K562 (cell line): ENCODE data around the gene MGA. TPM values are rescaled to one million over a fixed set of nuclear protein-coding genes. Genes with fewer than 3 reads are reported as not detected.
A peak's percentile ranks its signal among the peaks of the same experiment; 100 is the strongest.

Experiments used
- ETV1 ChIP-seq: fragments of 450-650 bp; conservative IDR thresholded peaks from 2 replicates; pipeline ENCODE4 v1.6.1; 2016; ENCODE audit warnings: missing genetic modification characterization, control low read depth, low read depth, missing compliant biosample characterization
- HDAC3 ChIP-seq: fragments of 450-650 bp; IDR thresholded peaks from 2 replicates; pipeline ENCODE4 v1.6.1; 2018; ENCODE audit warnings: borderline replicate concordance, mild to moderate bottlenecking, moderate library complexity; ENCODE audit not compliant: partially characterized antibody
- ILF3 ChIP-seq: fragments of 450-650 bp; IDR thresholded peaks from 2 replicates; pipeline ENCODE4 v1.6.1; 2018; ENCODE audit warnings: antibody characterized with exemption, mild to moderate bottlenecking, moderate library complexity, borderline replicate concordance
- MYBL2 ChIP-seq, 2 experiments: fragments of 450-650 bp in 1 of 2; sonication (generic) in 1 of 2; formaldehyde crosslinking in 1 of 2; IDR thresholded peaks; 2 replicates each; pipeline versions ENCODE4 v1.6.1 to v1.8.1; 2017 to 2022; ENCODE audit warnings: borderline replicate concordance in 1 of 2, inconsistent platforms in 1 of 2, low read depth in 1 of 2, mild to moderate bottlenecking in 1 of 2, missing genetic modification reagents in 1 of 2, moderate library complexity in 1 of 2
- NONO ChIP-seq, 2 experiments: fragments of 200-400 bp in 1 of 2; fragments of 450-650 bp in 1 of 2; formaldehyde crosslinking in 1 of 2; IDR thresholded peaks; 2 replicates each; pipeline ENCODE4 v1.6.1; 2017; ENCODE audit warnings: low read depth in 2 of 2, mild to moderate bottlenecking in 2 of 2, moderate library complexity in 2 of 2, low read length in 1 of 2
- NR1H2 ChIP-seq: sonication (generic); formaldehyde crosslinking; IDR thresholded peaks from 2 replicates; pipeline ENCODE4 v1.4.0; 2020; ENCODE audit warnings: mild to moderate bottlenecking, missing genetic modification reagents
- POLR2G ChIP-seq: fragments of 200-400 bp; formaldehyde crosslinking; IDR thresholded peaks from 2 replicates; pipeline ENCODE4 v1.6.1; 2017; ENCODE audit warnings: low read depth, mild to moderate bottlenecking, antibody characterized with exemption, low read length, moderate library complexity
- PPARD ChIP-seq: fragments of 250-450 bp; sonication (Bioruptor Pico); IDR thresholded peaks from 2 replicates; pipeline ENCODE4 v1.8.0; 2022; ENCODE audit warnings: inconsistent platforms, mild to moderate bottlenecking, moderate library complexity
- RBM22 ChIP-seq: fragments of 200-400 bp; formaldehyde crosslinking; IDR thresholded peaks from 2 replicates; pipeline ENCODE4 v1.6.1; 2018; ENCODE audit warnings: low read length, low read depth; ENCODE audit not compliant: poor library complexity, severe bottlenecking
- SMARCC2 ChIP-seq: fragments of 450-650 bp; IDR thresholded peaks from 2 replicates; pipeline ENCODE4 v1.6.1; 2017; ENCODE audit warnings: antibody characterized with exemption, moderate library complexity, mild to moderate bottlenecking, low read depth
- STAG1 ChIP-seq: sonication (generic); formaldehyde crosslinking; IDR thresholded peaks from 2 replicates; pipeline ENCODE4 v1.5.0; 2020; ENCODE audit warnings: missing genetic modification reagents, borderline replicate concordance
- TAF1 ChIP-seq: IDR thresholded peaks from 2 replicates; pipeline ENCODE4 v1.6.1; 2011; ENCODE audit warnings: mild to moderate bottlenecking, low read length, moderate library complexity; ENCODE audit not compliant: insufficient read depth, control insufficient read depth, severe bottlenecking; ENCODE audit errors: extremely low read depth
- TAF9B ChIP-seq: fragments of 450-650 bp; IDR thresholded peaks from 2 replicates; pipeline ENCODE4 v1.6.1; 2018; ENCODE audit warnings: mild to moderate bottlenecking; ENCODE audit not compliant: partially characterized antibody
- U2AF1 ChIP-seq: fragments of 200-400 bp; formaldehyde crosslinking; optimal IDR thresholded peaks from 2 replicates; pipeline ENCODE3; 2017; ENCODE audit warnings: mild to moderate bottlenecking, low read depth, low read length, moderate library complexity
- XRCC3 ChIP-seq: fragments of 450-650 bp; IDR thresholded peaks from 2 replicates; pipeline ENCODE4 v1.6.1; 2017; ENCODE audit warnings: mild to moderate bottlenecking, moderate library complexity
- ZFP36 ChIP-seq: fragments of 150-350 bp; IDR thresholded peaks from 2 replicates; pipeline ENCODE4 v1.6.1; 2018; ENCODE audit warnings: low read length, low read depth; ENCODE audit not compliant: partially characterized antibody
- ZKSCAN8 ChIP-seq: fragments of 200-800 bp; sonication (Bioruptor generic); IDR thresholded peaks from 2 replicates; pipeline ENCODE4 v1.6.1; 2016; ENCODE audit warnings: missing genetic modification characterization, missing compliant biosample characterization
- ZNF143 ChIP-seq: sonication (generic); formaldehyde crosslinking; IDR thresholded peaks from 2 replicates; pipeline ENCODE4 v1.9.0; 2022; ENCODE audit warnings: mild to moderate bottlenecking, missing genetic modification reagents
- ZNF146 ChIP-seq: IDR thresholded peaks from one replicate; pipeline ENCODE4 v1.6.1; 2018; ENCODE audit warnings: missing compliant biosample characterization; ENCODE audit not compliant: unreplicated experiment
- ZNF764 ChIP-seq: fragments of 250-450 bp; sonication (Bioruptor Pico); IDR thresholded peaks from 2 replicates; pipeline ENCODE4 v1.4.0; 2020; ENCODE audit warnings: low read depth, mild to moderate bottlenecking, moderate library complexity
- ZZZ3 ChIP-seq: fragments of 450-650 bp; IDR thresholded peaks from 2 replicates; pipeline ENCODE4 v1.6.1; 2016; ENCODE audit warnings: antibody characterized with exemption, mild to moderate bottlenecking, moderate library complexity
- polyA plus RNA-seq, 8 experiments: library from polyadenylated mRNA; depleted of rRNA in 4 of 8; stranded (reverse) in 5 of 8; unstranded in 3 of 8; fragments of >200 nt; fragmentation: Nextera tagmentation in 2 of 8; fragmentation: Illumina TruSeq in 1 of 8; extraction: Ambion mirVana in 2 of 8; extraction: Trizol in 1 of 8; gene quantifications; 2 replicates each; pipeline versions ENCODE4 v1.2.1 to v1.2.3, GENCODE V29; 2011 to 2014; ENCODE audit warnings: inconsistent platforms in 1 of 8, missing spikeins in 1 of 8
- total RNA-seq, 7 experiments: library from RNA; depleted of rRNA in 6 of 7; stranded (reverse); fragments of >200 nt in 6 of 7; fragmentation: Illumina TruSeq in 2 of 7; extraction: Trizol in 2 of 7; gene quantifications; 2 replicates each; pipeline versions ENCODE4 v1.2.1 to v1.2.3, GENCODE V29; 2011 to 2021; ENCODE audit warnings: low replicate concordance in 1 of 7
- TF ChIP-seq, protein P1 (sequence below): IDR thresholded peaks from 2 replicates; pipeline ENCODE4 v1.6.1; 2014; ENCODE audit warnings: antibody characterized with exemption
- TF ChIP-seq, protein P2 (sequence below): fragments of 250-450 bp; sonication (Bioruptor Pico); IDR thresholded peaks from 2 replicates; pipeline ENCODE4 v1.8.0; 2022; ENCODE audit warnings: inconsistent platforms, mild to moderate bottlenecking, moderate library complexity, borderline replicate concordance
- TF ChIP-seq, protein P3 (sequence below): sonication (generic); formaldehyde crosslinking; IDR thresholded peaks from 2 replicates; pipeline ENCODE4 v1.8.1; 2022; ENCODE audit warnings: missing genetic modification reagents

The MGA gene
- total and polyA plus RNA-seq, 9 of the 15 experiments (the other 6 are each of a cell fraction or from before 2014, with no cell fraction given), result 4.7 to 56.1 (median 21.1) TPM

DNA sequence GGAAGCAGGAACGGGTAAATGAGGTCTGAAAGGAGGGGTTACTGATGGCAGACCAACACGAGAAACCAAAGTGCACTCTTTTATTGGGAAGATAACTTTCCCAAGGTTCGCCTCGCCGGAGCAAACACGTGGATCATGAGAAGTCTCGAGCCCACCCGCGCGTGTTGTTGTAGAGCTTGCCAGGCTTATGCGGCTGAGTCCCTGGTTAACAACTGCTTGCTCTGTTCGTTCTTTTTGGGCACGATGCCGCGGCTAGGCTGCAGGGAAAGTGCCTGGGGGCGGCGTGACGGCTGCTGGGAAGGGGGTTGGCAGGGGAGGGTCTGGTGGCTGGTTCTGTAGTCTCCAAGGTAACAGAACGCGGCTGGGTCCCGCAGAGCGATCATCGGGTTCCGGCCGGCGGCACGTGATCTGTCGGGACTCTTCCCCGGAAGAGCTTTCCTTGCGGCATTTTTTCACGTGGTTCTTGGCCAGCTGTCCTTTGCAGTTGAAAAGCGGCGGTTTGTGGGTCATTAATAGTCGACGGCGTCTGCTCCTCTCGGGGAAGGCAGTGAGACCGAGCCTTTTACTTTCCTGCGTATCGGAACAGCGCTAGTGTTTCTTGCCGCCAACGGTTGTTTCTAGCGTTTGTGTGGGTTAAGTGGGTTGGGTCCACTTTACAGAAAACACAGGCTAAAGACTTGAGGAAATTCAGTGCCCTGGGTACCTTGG is 1.5 kb downstream of the MGA start (continued):
- TF ChIP-seq, protein P1, sequence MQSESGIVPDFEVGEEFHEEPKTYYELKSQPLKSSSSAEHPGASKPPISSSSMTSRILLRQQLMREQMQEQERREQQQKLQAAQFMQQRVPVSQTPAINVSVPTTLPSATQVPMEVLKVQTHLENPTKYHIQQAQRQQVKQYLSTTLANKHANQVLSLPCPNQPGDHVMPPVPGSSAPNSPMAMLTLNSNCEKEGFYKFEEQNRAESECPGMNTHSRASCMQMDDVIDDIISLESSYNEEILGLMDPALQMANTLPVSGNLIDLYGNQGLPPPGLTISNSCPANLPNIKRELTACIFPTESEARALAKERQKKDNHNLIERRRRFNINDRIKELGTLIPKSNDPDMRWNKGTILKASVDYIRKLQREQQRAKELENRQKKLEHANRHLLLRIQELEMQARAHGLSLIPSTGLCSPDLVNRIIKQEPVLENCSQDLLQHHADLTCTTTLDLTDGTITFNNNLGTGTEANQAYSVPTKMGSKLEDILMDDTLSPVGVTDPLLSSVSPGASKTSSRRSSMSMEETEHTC, result peak; percentile 70
- peak; percentile 40; the same call in 1 of the 2 replicates for TF ChIP-seq ZNF143
- no peak for TF ChIP-seq U2AF1
- TF ChIP-seq ETV1 (tag), result peak; percentile 89
- TF ChIP-seq ZZZ3, result no peak
- no peak for TF ChIP-seq STAG1 (CRISPR knock-in tag)
- TF ChIP-seq RBM22, result no peak
- TF ChIP-seq XRCC3, result no peak
- peak; percentile 38 for TF ChIP-seq HDAC3
- TF ChIP-seq ZFP36, result no peak
- no peak for TF ChIP-seq SMARCC2
- TF ChIP-seq NONO (IDR thresholded peaks at IDR 0.05; ENCODE audit: low read depth in 2 of 2, low read length in 1 of 2), result no peak
- TF ChIP-seq TAF9B, result peak; percentile 61
- TF ChIP-seq, protein P2, sequence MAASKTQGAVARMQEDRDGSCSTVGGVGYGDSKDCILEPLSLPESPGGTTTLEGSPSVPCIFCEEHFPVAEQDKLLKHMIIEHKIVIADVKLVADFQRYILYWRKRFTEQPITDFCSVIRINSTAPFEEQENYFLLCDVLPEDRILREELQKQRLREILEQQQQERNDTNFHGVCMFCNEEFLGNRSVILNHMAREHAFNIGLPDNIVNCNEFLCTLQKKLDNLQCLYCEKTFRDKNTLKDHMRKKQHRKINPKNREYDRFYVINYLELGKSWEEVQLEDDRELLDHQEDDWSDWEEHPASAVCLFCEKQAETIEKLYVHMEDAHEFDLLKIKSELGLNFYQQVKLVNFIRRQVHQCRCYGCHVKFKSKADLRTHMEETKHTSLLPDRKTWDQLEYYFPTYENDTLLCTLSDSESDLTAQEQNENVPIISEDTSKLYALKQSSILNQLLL (CRISPR knock-in tag), result no peak
- TF ChIP-seq TAF1, result no peak
- peak; percentile 68; the same call in 1 of the 2 replicates for TF ChIP-seq ZKSCAN8 (CRISPR knock-in tag)
- TF ChIP-seq, protein P3, sequence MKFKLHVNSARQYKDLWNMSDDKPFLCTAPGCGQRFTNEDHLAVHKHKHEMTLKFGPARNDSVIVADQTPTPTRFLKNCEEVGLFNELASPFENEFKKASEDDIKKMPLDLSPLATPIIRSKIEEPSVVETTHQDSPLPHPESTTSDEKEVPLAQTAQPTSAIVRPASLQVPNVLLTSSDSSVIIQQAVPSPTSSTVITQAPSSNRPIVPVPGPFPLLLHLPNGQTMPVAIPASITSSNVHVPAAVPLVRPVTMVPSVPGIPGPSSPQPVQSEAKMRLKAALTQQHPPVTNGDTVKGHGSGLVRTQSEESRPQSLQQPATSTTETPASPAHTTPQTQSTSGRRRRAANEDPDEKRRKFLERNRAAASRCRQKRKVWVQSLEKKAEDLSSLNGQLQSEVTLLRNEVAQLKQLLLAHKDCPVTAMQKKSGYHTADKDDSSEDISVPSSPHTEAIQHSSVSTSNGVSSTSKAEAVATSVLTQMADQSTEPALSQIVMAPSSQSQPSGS (CRISPR knock-in tag), result no peak
- TF ChIP-seq ILF3, result no peak
- TF ChIP-seq ZNF764, result no peak
- no peak for TF ChIP-seq PPARD (CRISPR knock-in tag)
- peak; percentile 84 for TF ChIP-seq MYBL2 (IDR thresholded peaks at IDR 0.05; ENCODE audit: low read depth)
- TF ChIP-seq MYBL2 (CRISPR knock-in tag; IDR thresholded peaks at IDR 0.05; ENCODE audit: borderline replicate concordance), result no peak
- no peak for TF ChIP-seq ZNF146
- TF ChIP-seq POLR2G, result peak; percentile 75
- no peak for TF ChIP-seq NR1H2 (CRISPR knock-in tag)
